ENCODE measurements around the gene PLA2G6.

PLA2G6 gene

GRCh38 chr22:38221908-38222796 is 40.5 kb upstream of the PLA2G6 start:
- Histone ChIP-seq H2BK12ac (ENCODE audit: low read length) (no peak overlapping the region), H3K79me2 (ENCODE audit: control insufficient read depth, insufficient read depth, low read length, poor library complexity) (peaks cover 3% of the 10 kb centered on the region), H3K36me3 (ENCODE audit: control insufficient read depth in 1 of 2, insufficient read depth in 2 of 2, low read length in 2 of 2) (peaks cover 48 to 58% of the 10 kb centered on the region in 2 experiments), H2BK5ac (ENCODE audit: low read depth, low read length, poor library complexity) (no peak overlapping the region), H3K4me2 (ENCODE audit: low read length) (no peak overlapping the region), H3K4ac (ENCODE audit: low read depth, low read length) (no peak overlapping the region), H4K12ac (ENCODE audit: low read depth, low read length) (no peak overlapping the region), H3K27me3 (ENCODE audit: insufficient read depth, low read length) (no peaks in the 10 kb centered on the region), H2BK120ac (ENCODE audit: insufficient read depth, low read length, poor library complexity) (no peak overlapping the region), H3K27ac (ENCODE audit: low read depth, low read length) (no peak overlapping the region), H3K9ac (ENCODE audit: low read length) (no peak overlapping the region), H3K79me1 (ENCODE audit: low read length) (peaks cover 13% of the 10 kb centered on the region), H2AFZ (ENCODE audit: insufficient read depth, low read length, poor library complexity) (no peak overlapping the region), H3K14ac (ENCODE audit: low read length) (no peak overlapping the region), H3K4me3 (ENCODE audit: low read depth, low read length) (no peak overlapping the region), H4K91ac (ENCODE audit: low read depth, low read length) (no peak overlapping the region), H3K23ac (ENCODE audit: low read length) (no peak overlapping the region), H4K8ac (ENCODE audit: low read depth, low read length) (no peak overlapping the region), H2AK5ac (ENCODE audit: low read length) (no peak overlapping the region), H3K9me3 (ENCODE audit: insufficient read depth, low read depth, low read length) (no peaks in the 10 kb centered on the region), H3K4me1 (ENCODE audit: control insufficient read depth in 1 of 2, insufficient read depth in 2 of 2, low read length in 2 of 2) (peaks cover 17 to 22% of the 10 kb centered on the region in 2 experiments), H3K18ac (ENCODE audit: low read length) (no peak overlapping the region)
- no CpG with 5 or more reads among the region's 25 CpGs for WGBS (ENCODE audit: extremely low coverage, insufficient coverage, insufficient read length)
- DNase-seq = no peak

- no peak overlapping the region for H2AFZ ChIP-seq (ENCODE audit: insufficient read depth, low read length, poor library complexity)
- no peak overlapping the region for H3K9ac ChIP-seq (ENCODE audit: low read length)
- H3K4me1 ChIP-seq (ENCODE audit: control insufficient read depth in 1 of 2, insufficient read depth in 2 of 2, low read length in 2 of 2) = peaks cover 17 to 22% of the 10 kb centered on the region in 2 experiments
- no peak overlapping the region for H3K23ac ChIP-seq (ENCODE audit: low read length)
- H3K9me3 ChIP-seq (ENCODE audit: insufficient read depth, low read depth, low read length) = no peaks in the 10 kb centered on the region
- no peaks in the 10 kb centered on the region for H3K27me3 ChIP-seq (ENCODE audit: insufficient read depth, low read length)
- no peak overlapping the region for H4K8ac ChIP-seq (ENCODE audit: low read depth, low read length)
- H3K36me3 ChIP-seq (ENCODE audit: control insufficient read depth in 1 of 2, insufficient read depth in 2 of 2, low read length in 2 of 2) = peaks cover 41 to 51% of the 10 kb centered on the region in 2 experiments
- H4K12ac ChIP-seq (ENCODE audit: low read depth, low read length) = no peak overlapping the region
- H2BK5ac ChIP-seq (ENCODE audit: low read depth, low read length, poor library complexity) = no peak overlapping the region
- peak in 1 of 2 donors; percentile 37 for DNase-seq
- H2BK12ac ChIP-seq (ENCODE audit: low read length) = no peak overlapping the region
- H4K91ac ChIP-seq (ENCODE audit: low read depth, low read length) = no peak overlapping the region
- H3K27ac ChIP-seq (ENCODE audit: low read depth, low read length) = no peak overlapping the region
- WGBS (ENCODE audit: extremely low coverage, insufficient coverage, insufficient read length) = no CpG with 5 or more reads among the region's 22 CpGs
- H2AK5ac ChIP-seq (ENCODE audit: low read length) = no peak overlapping the region
- no peak overlapping the region for H2BK120ac ChIP-seq (ENCODE audit: insufficient read depth, low read length, poor library complexity)
- H3K18ac ChIP-seq (ENCODE audit: low read length) = no peak overlapping the region
- no peak overlapping the region for H3K14ac ChIP-seq (ENCODE audit: low read length)
- no peak overlapping the region for H3K4me2 ChIP-seq (ENCODE audit: low read length)
- no peak overlapping the region for H3K4ac ChIP-seq (ENCODE audit: low read depth, low read length)
- peaks cover 13% of the 10 kb centered on the region for H3K79me1 ChIP-seq (ENCODE audit: low read length)
- H3K79me2 ChIP-seq (ENCODE audit: control insufficient read depth, insufficient read depth, low read length, poor library complexity) = peaks cover 3% of the 10 kb centered on the region
- no peak overlapping the region for H3K4me3 ChIP-seq (ENCODE audit: low read depth, low read length)
These were observed 39.8 kb upstream of the PLA2G6 start for GRCh38 chr22:38221407-38221806.

GRCh38 chr22:38220653-38221386 is 39.2 kb upstream of the PLA2G6 start:
- WGBS (ENCODE audit: extremely low coverage, insufficient coverage, insufficient read length) = no CpG with 5 or more reads among the region's 22 CpGs
- Histone ChIP-seq H2AK5ac (ENCODE audit: low read length) (no peak overlapping the region), H3K36me3 (ENCODE audit: control insufficient read depth in 1 of 2, insufficient read depth in 2 of 2, low read length in 2 of 2) (peaks cover 37 to 48% of the 10 kb centered on the region in 2 experiments)

GRCh38 chr22:38220163-38220562 is 38.5 kb upstream of the PLA2G6 start:
- no peak overlapping the region for H4K91ac ChIP-seq (ENCODE audit: low read depth, low read length)
- peaks cover 34 to 46% of the 10 kb centered on the region in 2 experiments for H3K36me3 ChIP-seq (ENCODE audit: control insufficient read depth in 1 of 2, insufficient read depth in 2 of 2, low read length in 2 of 2)
- H2AFZ ChIP-seq (ENCODE audit: insufficient read depth, low read length, poor library complexity) = no peak overlapping the region
- H2AK5ac ChIP-seq (ENCODE audit: low read length) = no peak overlapping the region
- no peak overlapping the region for H2BK5ac ChIP-seq (ENCODE audit: low read depth, low read length, poor library complexity)
- H3K4me1 ChIP-seq (ENCODE audit: control insufficient read depth in 1 of 2, insufficient read depth in 2 of 2, low read length in 2 of 2) = peaks cover 17 to 22% of the 10 kb centered on the region in 2 experiments
- no peak overlapping the region for H3K23ac ChIP-seq (ENCODE audit: low read length)
- no CpG with 5 or more reads among the region's 8 CpGs for WGBS (ENCODE audit: extremely low coverage, insufficient coverage, insufficient read length)
- no peak overlapping the region for H3K18ac ChIP-seq (ENCODE audit: low read length)
- H4K12ac ChIP-seq (ENCODE audit: low read depth, low read length) = no peak overlapping the region
- H3K9ac ChIP-seq (ENCODE audit: low read length) = no peak overlapping the region
- no peak overlapping the region for H3K4me2 ChIP-seq (ENCODE audit: low read length)
- H3K4me3 ChIP-seq (ENCODE audit: low read depth, low read length) = no peak overlapping the region
- no peak overlapping the region for H4K8ac ChIP-seq (ENCODE audit: low read depth, low read length)
- H3K4ac ChIP-seq (ENCODE audit: low read depth, low read length) = no peak overlapping the region
- H3K27ac ChIP-seq (ENCODE audit: low read depth, low read length) = no peak overlapping the region
- H3K79me2 ChIP-seq (ENCODE audit: control insufficient read depth, insufficient read depth, low read length, poor library complexity) = peaks cover 3% of the 10 kb centered on the region
- H3K14ac ChIP-seq (ENCODE audit: low read length) = no peak overlapping the region
- H3K27me3 ChIP-seq (ENCODE audit: insufficient read depth, low read length) = no peaks in the 10 kb centered on the region
- H2BK12ac ChIP-seq (ENCODE audit: low read length) = no peak overlapping the region
- peaks cover 13% of the 10 kb centered on the region for H3K79me1 ChIP-seq (ENCODE audit: low read length)
- no peak for DNase-seq
- H3K9me3 ChIP-seq (ENCODE audit: insufficient read depth, low read depth, low read length) = no peaks in the 10 kb centered on the region
- H2BK120ac ChIP-seq (ENCODE audit: insufficient read depth, low read length, poor library complexity) = no peak overlapping the region

More at GRCh38 chr22:38220653-38221386, 39.2 kb upstream of the PLA2G6 start:
- Histone ChIP-seq H2BK12ac (ENCODE audit: low read length) (no peak overlapping the region), H3K9ac (ENCODE audit: low read length) (no peak overlapping the region), H4K12ac (ENCODE audit: low read depth, low read length) (no peak overlapping the region), H3K27ac (ENCODE audit: low read depth, low read length) (no peak overlapping the region), H3K4me2 (ENCODE audit: low read length) (no peak overlapping the region), H3K9me3 (ENCODE audit: insufficient read depth, low read depth, low read length) (no peaks in the 10 kb centered on the region), H3K4me1 (ENCODE audit: control insufficient read depth in 1 of 2, insufficient read depth in 2 of 2, low read length in 2 of 2) (peaks cover 17 to 22% of the 10 kb centered on the region in 2 experiments), H4K8ac (ENCODE audit: low read depth, low read length) (no peak overlapping the region), H3K23ac (ENCODE audit: low read length) (no peak overlapping the region), H4K91ac (ENCODE audit: low read depth, low read length) (no peak overlapping the region), H3K79me2 (ENCODE audit: control insufficient read depth, insufficient read depth, low read length, poor library complexity) (peaks cover 3% of the 10 kb centered on the region), H2AFZ (ENCODE audit: insufficient read depth, low read length, poor library complexity) (no peak overlapping the region), H3K79me1 (ENCODE audit: low read length) (peaks cover 13% of the 10 kb centered on the region), H3K18ac (ENCODE audit: low read length) (no peak overlapping the region), H3K4ac (ENCODE audit: low read depth, low read length) (no peak overlapping the region), H2BK5ac (ENCODE audit: low read depth, low read length, poor library complexity) (no peak overlapping the region), H3K14ac (ENCODE audit: low read length) (no peak overlapping the region), H3K4me3 (ENCODE audit: low read depth, low read length) (no peak overlapping the region), H3K27me3 (ENCODE audit: insufficient read depth, low read length) (no peaks in the 10 kb centered on the region), H2BK120ac (ENCODE audit: insufficient read depth, low read length, poor library complexity) (no peak overlapping the region)
- peak in 1 of 2 donors; percentile 47 for DNase-seq
